ENCODE data around the gene EXOG. TPM values are rescaled to one million over a fixed set of nuclear protein-coding genes. Genes with fewer than 3 reads are reported as not detected.

The EXOG gene
- total and polyA plus RNA-seq, 2 donors (not counting 1 experiment from before 2014, with no cell fraction given): 14.2 to 16.4 TPM

DNA sequence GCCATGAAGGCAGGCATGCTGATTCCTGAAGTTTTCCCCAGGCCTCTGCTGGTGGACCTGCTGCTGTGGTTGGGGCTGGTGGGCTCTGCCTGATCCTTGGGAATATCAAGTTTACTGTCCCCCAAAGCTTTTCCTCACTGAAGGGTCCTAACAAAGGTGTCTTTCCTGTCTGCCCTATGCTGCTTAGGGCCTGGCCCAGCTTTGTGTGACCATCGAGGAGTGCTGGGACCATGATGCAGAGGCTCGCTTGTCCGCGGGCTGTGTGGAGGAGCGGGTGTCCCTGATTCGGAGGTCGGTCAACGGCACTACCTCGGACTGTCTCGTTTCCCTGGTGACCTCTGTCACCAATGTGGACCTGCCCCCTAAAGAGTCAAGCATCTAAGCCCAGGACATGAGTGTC is 13.2 kb upstream of the EXOG start:
- H3K9me3 ChIP-seq (ENCODE audit: control insufficient read depth, insufficient read depth, low read depth, low read length): no peaks in the 10 kb centered on the region
- no peak overlapping the region for H3K27ac ChIP-seq (ENCODE audit: insufficient read depth, low read length)
- peaks cover 2% of the 10 kb centered on the region for H3K36me3 ChIP-seq (ENCODE audit: control insufficient read depth, insufficient read depth, low read length)
- H3K4me1 ChIP-seq (ENCODE audit: control insufficient read depth, extremely low read depth, insufficient read depth, low read length): no peaks in the 10 kb centered on the region
- no peak for DNase-seq (ENCODE audit: low read depth in 2 of 2)
- no peaks in the 10 kb centered on the region for H3K27me3 ChIP-seq (ENCODE audit: control insufficient read depth, insufficient read depth, low read length)
- no peak overlapping the region for H3K4me2 ChIP-seq (ENCODE audit: extremely low read depth, insufficient read depth, low read length)
- TF ChIP-seq EZH2 (IDR thresholded peaks at IDR 0.05; ENCODE audit: low read length, missing control alignments) (no peak), CTCF (conservative IDR thresholded peaks at IDR 0.05 in 1 of 2, IDR thresholded peaks at IDR 0.05 in 1 of 2; ENCODE audit: low read depth in 1 of 2, low read length in 2 of 2) (no peak)
- H2AFZ ChIP-seq (ENCODE audit: low read length): no peak overlapping the region
- H3K4me3 ChIP-seq (replicated peaks in 1 of 4; ENCODE audit: control extremely low read depth in 1 of 4, insufficient read depth in 1 of 4, low read depth in 3 of 4, low read length in 4 of 4): no peak overlapping the region
- no peaks in the 10 kb centered on the region for H4K20me1 ChIP-seq (ENCODE audit: control insufficient read depth, extremely low read depth, insufficient read depth, low read length)
- no peaks in the 10 kb centered on the region for H3K79me2 ChIP-seq (ENCODE audit: control insufficient read depth, insufficient read depth, low read length)
- H3K9ac ChIP-seq (ENCODE audit: insufficient read depth, low read length): no peak overlapping the region

DNA sequence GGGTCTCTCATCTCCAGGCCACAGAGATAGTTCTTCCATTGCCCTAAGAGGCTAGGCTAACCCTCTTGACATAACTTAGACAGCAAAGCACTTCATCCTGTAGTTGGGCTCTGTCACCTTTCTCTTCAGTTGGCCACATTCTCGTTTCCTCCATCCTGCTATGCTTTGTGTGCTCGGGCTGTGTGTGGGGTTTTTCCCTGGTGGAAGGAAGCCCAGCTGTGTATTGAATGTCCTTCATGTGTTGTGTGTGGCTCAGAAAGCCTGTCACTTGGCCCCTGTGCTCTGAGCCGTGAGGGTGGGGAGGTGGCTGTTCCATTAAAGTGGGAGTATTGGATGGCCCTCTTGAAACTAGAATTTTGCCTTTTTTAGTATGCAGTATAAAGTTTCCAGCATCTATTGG is 8.8 kb upstream of the EXOG start:
- H3K4me3 ChIP-seq (replicated peaks in 1 of 4; ENCODE audit: control extremely low read depth in 1 of 4, insufficient read depth in 1 of 4, low read depth in 3 of 4, low read length in 4 of 4): no peak overlapping the region
- H3K4me1 ChIP-seq (ENCODE audit: control insufficient read depth, extremely low read depth, insufficient read depth, low read length): no peaks in the 10 kb centered on the region
- no peak overlapping the region for H2AFZ ChIP-seq (ENCODE audit: low read length)
- no peaks in the 10 kb centered on the region for H3K9me3 ChIP-seq (ENCODE audit: control insufficient read depth, insufficient read depth, low read depth, low read length)
- H3K9ac ChIP-seq (ENCODE audit: insufficient read depth, low read length): no peak overlapping the region
- H3K27me3 ChIP-seq (ENCODE audit: control insufficient read depth, insufficient read depth, low read length): no peaks in the 10 kb centered on the region
- H3K36me3 ChIP-seq (ENCODE audit: control insufficient read depth, insufficient read depth, low read length): no peaks in the 10 kb centered on the region
- no peaks in the 10 kb centered on the region for H4K20me1 ChIP-seq (ENCODE audit: control insufficient read depth, extremely low read depth, insufficient read depth, low read length)
- no peak for DNase-seq (ENCODE audit: low read depth in 2 of 2)
- no peaks in the 10 kb centered on the region for H3K79me2 ChIP-seq (ENCODE audit: control insufficient read depth, insufficient read depth, low read length)
- no peak overlapping the region for H3K4me2 ChIP-seq (ENCODE audit: extremely low read depth, insufficient read depth, low read length)
- no peak overlapping the region for H3K27ac ChIP-seq (ENCODE audit: insufficient read depth, low read length)
- TF ChIP-seq CTCF (conservative IDR thresholded peaks at IDR 0.05 in 1 of 2, IDR thresholded peaks at IDR 0.05 in 1 of 2; ENCODE audit: low read depth in 1 of 2, low read length in 2 of 2): no peak
- TF ChIP-seq EZH2 (IDR thresholded peaks at IDR 0.05; ENCODE audit: low read length, missing control alignments): no peak

DNA sequence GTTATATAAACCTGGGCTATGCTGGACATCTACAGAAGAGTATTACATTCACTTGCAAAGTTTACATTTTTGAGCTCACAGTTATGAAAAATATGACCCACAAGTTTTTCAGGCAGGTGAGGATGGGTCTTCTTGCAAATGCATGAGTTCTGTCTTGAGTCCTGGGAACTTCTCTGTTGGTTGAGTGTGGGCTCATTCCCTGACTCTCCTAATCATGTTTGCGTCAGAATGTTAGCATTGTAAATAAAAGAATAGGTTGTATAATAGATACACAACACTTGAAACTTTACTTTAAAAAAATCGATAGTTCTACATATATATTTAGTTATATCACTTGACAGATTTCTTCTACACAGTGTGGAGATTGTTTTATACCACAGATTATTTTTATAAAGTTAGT is 7.2 kb upstream of the EXOG start:
- no peak overlapping the region for H3K9ac ChIP-seq (ENCODE audit: insufficient read depth, low read length)
- H3K4me2 ChIP-seq (ENCODE audit: extremely low read depth, insufficient read depth, low read length): no peak overlapping the region
- no peak overlapping the region for H3K27ac ChIP-seq (ENCODE audit: insufficient read depth, low read length)
- no peak overlapping the region for H3K4me3 ChIP-seq (replicated peaks in 1 of 4; ENCODE audit: control extremely low read depth in 1 of 4, insufficient read depth in 1 of 4, low read depth in 3 of 4, low read length in 4 of 4)
- no peaks in the 10 kb centered on the region for H3K36me3 ChIP-seq (ENCODE audit: control insufficient read depth, insufficient read depth, low read length)
- H3K79me2 ChIP-seq (ENCODE audit: control insufficient read depth, insufficient read depth, low read length): no peaks in the 10 kb centered on the region
- no peaks in the 10 kb centered on the region for H3K9me3 ChIP-seq (ENCODE audit: control insufficient read depth, insufficient read depth, low read depth, low read length)
- no peak for DNase-seq (ENCODE audit: low read depth in 2 of 2)
- no peak overlapping the region for H2AFZ ChIP-seq (ENCODE audit: low read length)
- H3K27me3 ChIP-seq (ENCODE audit: control insufficient read depth, insufficient read depth, low read length): no peaks in the 10 kb centered on the region
- H4K20me1 ChIP-seq (ENCODE audit: control insufficient read depth, extremely low read depth, insufficient read depth, low read length): no peaks in the 10 kb centered on the region
- no peak for TF ChIP-seq EZH2 (IDR thresholded peaks at IDR 0.05; ENCODE audit: low read length, missing control alignments)
- no peaks in the 10 kb centered on the region for H3K4me1 ChIP-seq (ENCODE audit: control insufficient read depth, extremely low read depth, insufficient read depth, low read length)

All from fibroblast of lung (primary cell).